ENCODE measurements around the gene WEE2. TPM values are rescaled to one million over a fixed set of nuclear protein-coding genes. Genes with fewer than 3 reads are reported as not detected.

WEE2 gene
- total RNA-seq, 2 donors from 2014 or later: not detected

GRCh38 chr7:141706239-141707064 is 1.7 kb upstream of the WEE2 start:
- no peaks in the 10 kb centered on the region for H3K36me3 ChIP-seq (replicated peaks in 1 of 2; ENCODE audit: insufficient read depth in 1 of 2, low read depth in 2 of 2)
- no peaks in the 10 kb centered on the region for H3K9me3 ChIP-seq
- no peaks in the 10 kb centered on the region for H3K27me3 ChIP-seq
- peaks cover 12% of the 10 kb centered on the region for H3K4me1 ChIP-seq
- TF ChIP-seq CTCF (IDR thresholded peaks at IDR 0.05) (no peak), POLR2A (IDR thresholded peaks at IDR 0.05) (no peak)
- WGBS, 2 donors: 86 to 90% methylated on average over 1 of the region's 1 CpG
- intact Hi-C loops (cut with DNase I): no loop called here
- no peak overlapping the region for H3K4me3 ChIP-seq
- H3K27ac ChIP-seq: no peak overlapping the region
- ATAC-seq: no peak
- DNase-seq: no peak

DNA sequence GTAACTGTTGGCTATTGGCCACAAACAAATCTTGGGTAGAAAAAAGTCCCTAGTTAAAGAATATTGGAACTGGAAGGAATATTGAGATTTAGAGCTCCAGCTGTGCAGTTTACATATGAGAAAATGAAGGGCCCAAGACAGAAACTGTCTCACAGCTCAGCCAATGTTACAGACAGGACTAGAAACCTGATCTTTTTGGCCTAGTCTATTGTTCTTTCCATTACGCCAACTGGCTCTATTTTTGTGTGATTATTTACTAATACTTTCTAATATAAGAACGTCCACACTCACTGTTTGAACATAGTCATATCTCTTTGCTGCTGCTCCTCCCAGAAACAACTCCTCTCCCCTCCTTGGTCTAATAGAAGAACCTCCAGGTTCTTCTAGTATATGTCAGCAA is 1.2 kb downstream of the WEE2 start:
- no peak for TF ChIP-seq POLR2A (IDR thresholded peaks at IDR 0.05)
- no peak for TF ChIP-seq CTCF (IDR thresholded peaks at IDR 0.05)
- ATAC-seq (no peak), DNase-seq (no peak)
- no peaks in the 10 kb centered on the region for H3K9me3 ChIP-seq
- H3K4me3 ChIP-seq: no peak overlapping the region
- H3K27ac ChIP-seq: no peak overlapping the region
- intact Hi-C loops (cut with DNase I): no loop called here
- no peaks in the 10 kb centered on the region for H3K27me3 ChIP-seq
- WGBS, 2 donors: 47 to 60% methylated on average over 2 of the region's 2 CpGs
- no peaks in the 10 kb centered on the region for H3K36me3 ChIP-seq (replicated peaks in 1 of 2; ENCODE audit: insufficient read depth in 1 of 2, low read depth in 2 of 2)
- H3K4me1 ChIP-seq: no peaks in the 10 kb centered on the region

- Histone ChIP-seq H3K4me1 (no peaks in the 10 kb centered on the region), H3K27me3 (no peaks in the 10 kb centered on the region), H3K27ac (no peak overlapping the region), H3K36me3 (replicated peaks in 1 of 2; ENCODE audit: insufficient read depth in 1 of 2, low read depth in 2 of 2) (no peaks in the 10 kb centered on the region), H3K9me3 (no peaks in the 10 kb centered on the region), H3K4me3 (no peak overlapping the region)
- DNase-seq (no peak), ATAC-seq (no peak)
- intact Hi-C loops (cut with DNase I): no loop called here
- TF ChIP-seq CTCF (IDR thresholded peaks at IDR 0.05): no peak
- TF ChIP-seq POLR2A (IDR thresholded peaks at IDR 0.05): no peak
- 83 to 91% methylated on average over 4 of the region's 4 CpGs for WGBS, 2 donors
Measured at GRCh38 chr7:141709749-141710148, 1.6 kb downstream of the WEE2 start.

DNA sequence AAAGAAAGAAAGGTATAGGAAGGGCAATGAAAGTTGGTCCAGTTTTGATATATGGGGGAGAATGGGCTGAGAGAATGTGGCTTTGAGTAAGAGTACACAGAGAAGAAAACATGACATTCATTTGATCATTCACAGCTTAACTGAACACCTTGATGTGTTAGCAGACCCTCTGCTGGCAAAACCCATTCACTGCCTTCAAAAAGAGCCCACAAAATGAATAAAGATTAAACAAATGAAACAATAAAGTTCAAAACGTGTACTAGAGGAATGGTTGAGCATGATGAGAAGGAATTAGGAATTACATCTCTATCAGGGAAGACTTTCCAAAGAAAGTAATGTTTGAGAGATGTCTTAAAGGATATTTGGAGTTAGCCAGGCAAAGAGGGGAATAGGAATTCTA is 2.1 kb downstream of the WEE2 start:
- no peak overlapping the region for H3K27ac ChIP-seq
- intact Hi-C loops (cut with DNase I): no loop called here
- 36 to 64% methylated on average over 1 of the region's 1 CpG for WGBS, 2 donors
- H3K27me3 ChIP-seq: no peaks in the 10 kb centered on the region
- no peak for DNase-seq
- no peak overlapping the region for H3K4me3 ChIP-seq
- no peaks in the 10 kb centered on the region for H3K36me3 ChIP-seq (replicated peaks in 1 of 2; ENCODE audit: insufficient read depth in 1 of 2, low read depth in 2 of 2)
- no peaks in the 10 kb centered on the region for H3K4me1 ChIP-seq
- no peak for ATAC-seq
- H3K9me3 ChIP-seq: no peaks in the 10 kb centered on the region
- TF ChIP-seq CTCF (IDR thresholded peaks at IDR 0.05) (no peak), POLR2A (IDR thresholded peaks at IDR 0.05) (no peak)
